ENCODE measurements around the gene EPB41L3.

The EPB41L3 gene

GRCh38 chr18:5574843-5575242 is 31.0 kb upstream of the EPB41L3 start:
- Histone ChIP-seq H3K36me3 (ENCODE audit: control insufficient read depth in 2 of 2, insufficient read depth in 1 of 2, low read length in 2 of 2) (no peaks in the 10 kb centered on the region), H3K9me3 (ENCODE audit: control insufficient read depth, insufficient read depth, low read depth, low read length) (no peaks in the 10 kb centered on the region), H3K4me1 (ENCODE audit: control insufficient read depth, insufficient read depth, low read length) (peaks cover 20% of the 10 kb centered on the region), H3K4me3 (ENCODE audit: low read depth, low read length) (no peak overlapping the region), H3K27ac (ENCODE audit: extremely low read depth, low read depth, low read length) (no peak overlapping the region)
- CTCF ChIA-PET: interaction anchor here (0.8 kb wide), 1 partner anchor 22 kb away, joined by 3 read pairs; no protein-coding TSS in a partner anchor
- POLR2A ChIA-PET: no interaction called here
- TF ChIP-seq ZNF707 (tag by site-specific recombination; IDR thresholded peaks at IDR 0.05) (no peak), ZNF692 (tag by site-specific recombination; IDR thresholded peaks at IDR 0.05) (no peak), ZNF2 (tag by site-specific recombination; IDR thresholded peaks at IDR 0.05) (no peak), ZBTB1 (tag by site-specific recombination; IDR thresholded peaks at IDR 0.05) (no peak), GLI4 (tag by site-specific recombination; IDR thresholded peaks at IDR 0.05) (no peak), SP3 (tag by site-specific recombination; IDR thresholded peaks at IDR 0.05) (0 out of 2 replicates have a peak, but pooled peaks have one; percentile 12), ZNF274 (IDR thresholded peaks at IDR 0.05; ENCODE audit: low read length) (no peak), ZNF274 (tag by site-specific recombination; IDR thresholded peaks at IDR 0.05; ENCODE audit: borderline replicate concordance) (no peak), ZNF335 (tag by site-specific recombination; conservative IDR thresholded peaks at IDR 0.05) (0 out of 2 replicates have a peak, but pooled peaks have one; percentile 17), ZNF600 (tag by site-specific recombination; IDR thresholded peaks at IDR 0.05) (no peak), ZNF416 (tag by site-specific recombination; IDR thresholded peaks at IDR 0.05) (no peak), ZNF529 (tag by site-specific recombination; IDR thresholded peaks at IDR 0.05; ENCODE audit: insufficient replicate concordance) (no peak), ZNF664 (tag by site-specific recombination; IDR thresholded peaks at IDR 0.05) (no peak), ZNF677 (tag by site-specific recombination; IDR thresholded peaks at IDR 0.05) (peak; percentile 67; the same call in 1 of the 2 replicates), ZNF610 (tag by site-specific recombination; IDR thresholded peaks at IDR 0.05; ENCODE audit: borderline replicate concordance) (no peak), ZNF624 (tag by site-specific recombination; IDR thresholded peaks at IDR 0.05) (no peak), ZNF560 (tag by site-specific recombination; IDR thresholded peaks at IDR 0.05; ENCODE audit: borderline replicate concordance) (no peak)
- TF ChIP-seq, protein P1, sequence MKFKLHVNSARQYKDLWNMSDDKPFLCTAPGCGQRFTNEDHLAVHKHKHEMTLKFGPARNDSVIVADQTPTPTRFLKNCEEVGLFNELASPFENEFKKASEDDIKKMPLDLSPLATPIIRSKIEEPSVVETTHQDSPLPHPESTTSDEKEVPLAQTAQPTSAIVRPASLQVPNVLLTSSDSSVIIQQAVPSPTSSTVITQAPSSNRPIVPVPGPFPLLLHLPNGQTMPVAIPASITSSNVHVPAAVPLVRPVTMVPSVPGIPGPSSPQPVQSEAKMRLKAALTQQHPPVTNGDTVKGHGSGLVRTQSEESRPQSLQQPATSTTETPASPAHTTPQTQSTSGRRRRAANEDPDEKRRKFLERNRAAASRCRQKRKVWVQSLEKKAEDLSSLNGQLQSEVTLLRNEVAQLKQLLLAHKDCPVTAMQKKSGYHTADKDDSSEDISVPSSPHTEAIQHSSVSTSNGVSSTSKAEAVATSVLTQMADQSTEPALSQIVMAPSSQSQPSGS (tag by site-specific recombination; IDR thresholded peaks at IDR 0.05; ENCODE audit: low read depth): peak; percentile 68
- TF ChIP-seq, protein P2, sequence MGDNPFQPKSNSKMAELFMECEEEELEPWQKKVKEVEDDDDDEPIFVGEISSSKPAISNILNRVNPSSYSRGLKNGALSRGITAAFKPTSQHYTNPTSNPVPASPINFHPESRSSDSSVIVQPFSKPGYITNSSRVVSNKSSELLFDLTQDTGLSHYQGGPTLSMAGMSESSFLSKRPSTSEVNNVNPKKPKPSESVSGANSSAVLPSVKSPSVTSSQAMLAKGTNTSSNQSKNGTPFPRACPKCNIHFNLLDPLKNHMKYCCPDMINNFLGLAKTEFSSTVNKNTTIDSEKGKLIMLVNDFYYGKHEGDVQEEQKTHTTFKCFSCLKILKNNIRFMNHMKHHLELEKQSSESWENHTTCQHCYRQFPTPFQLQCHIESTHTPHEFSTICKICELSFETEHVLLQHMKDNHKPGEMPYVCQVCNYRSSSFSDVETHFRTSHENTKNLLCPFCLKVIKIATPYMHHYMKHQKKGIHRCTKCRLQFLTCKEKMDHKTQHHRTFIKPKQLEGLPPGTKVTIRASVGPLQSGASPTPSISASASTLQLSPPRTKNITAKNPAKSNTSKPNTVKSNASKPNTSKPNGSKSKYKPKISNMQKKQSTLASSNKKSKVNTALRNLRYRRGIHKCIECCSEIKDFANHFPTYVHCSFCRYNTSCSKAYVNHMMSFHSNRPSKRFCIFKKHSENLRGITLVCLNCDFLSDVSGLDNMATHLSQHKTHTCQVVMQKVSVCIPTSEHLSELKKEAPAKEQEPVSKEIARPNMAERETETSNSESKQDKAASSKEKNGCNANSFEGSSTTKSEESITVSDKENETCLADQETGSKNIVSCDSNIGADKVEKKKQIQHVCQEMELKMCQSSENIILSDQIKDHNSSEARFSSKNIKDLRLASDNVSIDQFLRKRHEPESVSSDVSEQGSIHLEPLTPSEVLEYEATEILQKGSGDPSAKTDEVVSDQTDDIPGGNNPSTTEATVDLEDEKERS (tag by site-specific recombination; IDR thresholded peaks at IDR 0.05): no peak
- TF ChIP-seq, protein P3, sequence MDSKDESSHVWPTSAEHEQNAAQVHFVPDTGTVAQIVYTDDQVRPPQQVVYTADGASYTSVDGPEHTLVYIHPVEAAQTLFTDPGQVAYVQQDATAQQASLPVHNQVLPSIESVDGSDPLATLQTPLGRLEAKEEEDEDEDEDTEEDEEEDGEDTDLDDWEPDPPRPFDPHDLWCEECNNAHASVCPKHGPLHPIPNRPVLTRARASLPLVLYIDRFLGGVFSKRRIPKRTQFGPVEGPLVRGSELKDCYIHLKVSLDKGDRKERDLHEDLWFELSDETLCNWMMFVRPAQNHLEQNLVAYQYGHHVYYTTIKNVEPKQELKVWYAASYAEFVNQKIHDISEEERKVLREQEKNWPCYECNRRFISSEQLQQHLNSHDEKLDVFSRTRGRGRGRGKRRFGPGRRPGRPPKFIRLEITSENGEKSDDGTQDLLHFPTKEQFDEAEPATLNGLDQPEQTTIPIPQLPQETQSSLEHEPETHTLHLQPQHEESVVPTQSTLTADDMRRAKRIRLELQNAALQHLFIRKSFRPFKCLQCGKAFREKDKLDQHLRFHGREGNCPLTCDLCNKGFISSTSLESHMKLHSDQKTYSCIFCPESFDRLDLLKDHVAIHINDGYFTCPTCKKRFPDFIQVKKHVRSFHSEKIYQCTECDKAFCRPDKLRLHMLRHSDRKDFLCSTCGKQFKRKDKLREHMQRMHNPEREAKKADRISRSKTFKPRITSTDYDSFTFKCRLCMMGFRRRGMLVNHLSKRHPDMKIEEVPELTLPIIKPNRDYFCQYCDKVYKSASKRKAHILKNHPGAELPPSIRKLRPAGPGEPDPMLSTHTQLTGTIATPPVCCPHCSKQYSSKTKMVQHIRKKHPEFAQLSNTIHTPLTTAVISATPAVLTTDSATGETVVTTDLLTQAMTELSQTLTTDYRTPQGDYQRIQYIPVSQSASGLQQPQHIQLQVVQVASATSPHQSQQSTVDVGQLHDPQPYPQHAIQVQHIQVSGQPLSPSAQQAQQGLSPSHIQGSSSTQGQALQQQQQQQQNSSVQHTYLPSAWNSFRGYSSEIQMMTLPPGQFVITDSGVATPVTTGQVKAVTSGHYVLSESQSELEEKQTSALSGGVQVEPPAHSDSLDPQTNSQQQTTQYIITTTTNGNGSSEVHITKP (tag by site-specific recombination; IDR thresholded peaks at IDR 0.05): 0 out of 2 replicates have a peak, but pooled peaks have one; percentile 9
- TF ChIP-seq, protein P4, sequence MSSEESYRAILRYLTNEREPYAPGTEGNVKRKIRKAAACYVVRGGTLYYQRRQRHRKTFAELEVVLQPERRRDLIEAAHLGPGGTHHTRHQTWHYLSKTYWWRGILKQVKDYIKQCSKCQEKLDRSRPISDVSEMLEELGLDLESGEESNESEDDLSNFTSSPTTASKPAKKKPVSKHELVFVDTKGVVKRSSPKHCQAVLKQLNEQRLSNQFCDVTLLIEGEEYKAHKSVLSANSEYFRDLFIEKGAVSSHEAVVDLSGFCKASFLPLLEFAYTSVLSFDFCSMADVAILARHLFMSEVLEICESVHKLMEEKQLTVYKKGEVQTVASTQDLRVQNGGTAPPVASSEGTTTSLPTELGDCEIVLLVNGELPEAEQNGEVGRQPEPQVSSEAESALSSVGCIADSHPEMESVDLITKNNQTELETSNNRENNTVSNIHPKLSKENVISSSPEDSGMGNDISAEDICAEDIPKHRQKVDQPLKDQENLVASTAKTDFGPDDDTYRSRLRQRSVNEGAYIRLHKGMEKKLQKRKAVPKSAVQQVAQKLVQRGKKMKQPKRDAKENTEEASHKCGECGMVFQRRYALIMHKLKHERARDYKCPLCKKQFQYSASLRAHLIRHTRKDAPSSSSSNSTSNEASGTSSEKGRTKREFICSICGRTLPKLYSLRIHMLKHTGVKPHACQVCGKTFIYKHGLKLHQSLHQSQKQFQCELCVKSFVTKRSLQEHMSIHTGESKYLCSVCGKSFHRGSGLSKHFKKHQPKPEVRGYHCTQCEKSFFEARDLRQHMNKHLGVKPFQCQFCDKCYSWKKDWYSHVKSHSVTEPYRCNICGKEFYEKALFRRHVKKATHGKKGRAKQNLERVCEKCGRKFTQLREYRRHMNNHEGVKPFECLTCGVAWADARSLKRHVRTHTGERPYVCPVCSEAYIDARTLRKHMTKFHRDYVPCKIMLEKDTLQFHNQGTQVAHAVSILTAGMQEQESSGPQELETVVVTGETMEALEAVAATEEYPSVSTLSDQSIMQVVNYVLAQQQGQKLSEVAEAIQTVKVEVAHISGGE (tag by site-specific recombination; conservative IDR thresholded peaks at IDR 0.05; ENCODE audit: low read depth): no peak
- TF ChIP-seq, protein P5, sequence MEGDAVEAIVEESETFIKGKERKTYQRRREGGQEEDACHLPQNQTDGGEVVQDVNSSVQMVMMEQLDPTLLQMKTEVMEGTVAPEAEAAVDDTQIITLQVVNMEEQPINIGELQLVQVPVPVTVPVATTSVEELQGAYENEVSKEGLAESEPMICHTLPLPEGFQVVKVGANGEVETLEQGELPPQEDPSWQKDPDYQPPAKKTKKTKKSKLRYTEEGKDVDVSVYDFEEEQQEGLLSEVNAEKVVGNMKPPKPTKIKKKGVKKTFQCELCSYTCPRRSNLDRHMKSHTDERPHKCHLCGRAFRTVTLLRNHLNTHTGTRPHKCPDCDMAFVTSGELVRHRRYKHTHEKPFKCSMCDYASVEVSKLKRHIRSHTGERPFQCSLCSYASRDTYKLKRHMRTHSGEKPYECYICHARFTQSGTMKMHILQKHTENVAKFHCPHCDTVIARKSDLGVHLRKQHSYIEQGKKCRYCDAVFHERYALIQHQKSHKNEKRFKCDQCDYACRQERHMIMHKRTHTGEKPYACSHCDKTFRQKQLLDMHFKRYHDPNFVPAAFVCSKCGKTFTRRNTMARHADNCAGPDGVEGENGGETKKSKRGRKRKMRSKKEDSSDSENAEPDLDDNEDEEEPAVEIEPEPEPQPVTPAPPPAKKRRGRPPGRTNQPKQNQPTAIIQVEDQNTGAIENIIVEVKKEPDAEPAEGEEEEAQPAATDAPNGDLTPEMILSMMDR (tag by site-specific recombination; IDR thresholded peaks at IDR 0.05): no peak
- TF ChIP-seq, protein P6, sequence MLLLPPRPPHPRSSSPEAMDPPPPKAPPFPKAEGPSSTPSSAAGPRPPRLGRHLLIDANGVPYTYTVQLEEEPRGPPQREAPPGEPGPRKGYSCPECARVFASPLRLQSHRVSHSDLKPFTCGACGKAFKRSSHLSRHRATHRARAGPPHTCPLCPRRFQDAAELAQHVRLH (tag by site-specific recombination; IDR thresholded peaks at IDR 0.05): no peak
